Stomach (tissue), 9 donors: ENCODE measurements around the gene FADS6. TPM values are rescaled to one million over a fixed set of nuclear protein-coding genes. Genes with fewer than 3 reads are reported as not detected.

Experiments used
- DNase-seq, 2 donors: peaks; one replicate each; pipeline versions ENCODE4 v3.0.0 to v3.0.0-alpha.2; 2013 to 2019
- H3K27ac ChIP-seq, 5 donors: fragments of 200-600 bp in 4 of 5; sonication (generic) in 4 of 5; one replicate each; pipeline ENCODE4 v1.5.1; 2013 to 2019; ENCODE audit warnings: mild to moderate bottlenecking in 1 of 5, moderate library complexity in 1 of 5
- H3K27me3 ChIP-seq, 3 donors: fragments of 200-600 bp; sonication (generic); one replicate each; pipeline ENCODE4 v1.5.1; 2017 to 2019; ENCODE audit warnings: mixed run types in 1 of 3
- H3K36me3 ChIP-seq, 4 donors: fragments of 200-600 bp; sonication (generic); 1 replicate in 3 of 4; 2 replicates in 1 of 4; pipeline ENCODE4 v1.5.1; 2016 to 2019
- H3K4me1 ChIP-seq, 4 donors: fragments of 200-600 bp; sonication (generic); one replicate each; pipeline ENCODE4 v1.5.1; 2016 to 2019
- H3K4me3 ChIP-seq, 4 donors: fragments of 200-600 bp; sonication (generic) in 3 of 4; one replicate each; pipeline ENCODE4 v1.5.1; 2016 to 2019; ENCODE audit warnings: mild to moderate bottlenecking in 1 of 4
- H3K9me3 ChIP-seq, 4 donors: fragments of 200-600 bp; sonication (generic); one replicate each; pipeline ENCODE4 v1.5.1; 2016 to 2019
- EP300 ChIP-seq: sonication (generic); formaldehyde crosslinking; IDR thresholded peaks from one replicate; pipeline ENCODE4 v1.6.1; 2017; ENCODE audit warnings: antibody characterized with exemption
- POLR2A ChIP-seq, 4 donors: fragments of 450-650 bp; IDR thresholded peaks; one replicate each; pipeline ENCODE4 v1.6.1; 2016; ENCODE audit warnings: antibody characterized with exemption in 4 of 4, control low read depth in 2 of 4, mild to moderate bottlenecking in 1 of 4, moderate library complexity in 1 of 4
- POLR2AphosphoS5 ChIP-seq, 3 donors: sonication (generic); formaldehyde crosslinking; IDR thresholded peaks; one replicate each; pipeline ENCODE4 v1.6.1; 2016; ENCODE audit warnings: antibody characterized with exemption in 3 of 3
- WGBS, 5 donors: extraction: QIAGEN DNeasy Blood & Tissue Kit in 3 of 5; methylation state at CpG; one replicate each; pipeline versions ENCODE4 v1.1.5 to v1.1.7; 2013 to 2018; 5-methylcytosine and 5-hydroxymethylcytosine counted together
- intact Hi-C: fragments of 100-400 bp; cut with DNase I; formaldehyde crosslinking; loops from one replicate; pipeline ENCODE4 v1.15.1; 2023; ENCODE audit warnings: low total_unique reads
- polyA plus RNA-seq, 3 donors: library from polyadenylated mRNA; stranded (reverse); fragments of 200-250 nt; gene quantifications; one replicate each; pipeline ENCODE4 v1.2.3, GENCODE V29; 2013
- total RNA-seq, 5 donors: library from RNA; depleted of rRNA; stranded (reverse); fragments of >200 nt; gene quantifications; one replicate each; pipeline versions ENCODE4 v1.1.0 to v1.2.3, GENCODE V29; 2014 to 2016
- TF ChIP-seq, protein P1 (sequence below), 7 experiments: fragments of 450-650 bp in 4 of 7; fragments of 200-600 bp in 3 of 7; sonication (generic) in 3 of 7; IDR thresholded peaks; one replicate each; pipeline ENCODE4 v1.5.1; 2016 to 2019; ENCODE audit warnings: antibody characterized with exemption in 7 of 7, control low read depth in 2 of 7, mild to moderate bottlenecking in 1 of 7
- donor health status: healthy with polysubstance abuse.
- donor health status: Bipolar disorder and iron deficiency.
- donor health status: healthy.

Gene FADS6
- total and polyA plus RNA-seq, 8 donors: 0.50 to 1.8 TPM; not detected in 6

GRCh38 chr17:74938194-74938950 is 44.9 kb upstream of the FADS6 start:
- no peak for TF ChIP-seq EP300
- TF ChIP-seq, protein P1, sequence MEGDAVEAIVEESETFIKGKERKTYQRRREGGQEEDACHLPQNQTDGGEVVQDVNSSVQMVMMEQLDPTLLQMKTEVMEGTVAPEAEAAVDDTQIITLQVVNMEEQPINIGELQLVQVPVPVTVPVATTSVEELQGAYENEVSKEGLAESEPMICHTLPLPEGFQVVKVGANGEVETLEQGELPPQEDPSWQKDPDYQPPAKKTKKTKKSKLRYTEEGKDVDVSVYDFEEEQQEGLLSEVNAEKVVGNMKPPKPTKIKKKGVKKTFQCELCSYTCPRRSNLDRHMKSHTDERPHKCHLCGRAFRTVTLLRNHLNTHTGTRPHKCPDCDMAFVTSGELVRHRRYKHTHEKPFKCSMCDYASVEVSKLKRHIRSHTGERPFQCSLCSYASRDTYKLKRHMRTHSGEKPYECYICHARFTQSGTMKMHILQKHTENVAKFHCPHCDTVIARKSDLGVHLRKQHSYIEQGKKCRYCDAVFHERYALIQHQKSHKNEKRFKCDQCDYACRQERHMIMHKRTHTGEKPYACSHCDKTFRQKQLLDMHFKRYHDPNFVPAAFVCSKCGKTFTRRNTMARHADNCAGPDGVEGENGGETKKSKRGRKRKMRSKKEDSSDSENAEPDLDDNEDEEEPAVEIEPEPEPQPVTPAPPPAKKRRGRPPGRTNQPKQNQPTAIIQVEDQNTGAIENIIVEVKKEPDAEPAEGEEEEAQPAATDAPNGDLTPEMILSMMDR (IDR thresholded peaks at IDR 0.05): no peak
- TF ChIP-seq POLR2AphosphoS5 (IDR thresholded peaks at IDR 0.05): no peak
- no peak for TF ChIP-seq POLR2A (IDR thresholded peaks at IDR 0.05)
- Histone ChIP-seq H3K27me3 (peaks cover 8 to 95% (median 55%) of the 10 kb centered on the region in 3 donors), H3K4me1 (peaks cover 10 to 14% (median 12%) of the 10 kb centered on the region in 4 donors), H3K36me3 (no peaks in the 10 kb centered on the region), H3K4me3 (no peak overlapping the region), H3K9me3 (no peaks in the 10 kb centered on the region), H3K27ac (no peak overlapping the region)
- no peak for DNase-seq
- WGBS, 5 donors: 62 to 81% (median 70%) methylated on average over 8 of the region's 8 CpGs
- intact Hi-C loops: no loop called here

GRCh38 chr17:74937064-74938051 is 43.9 kb upstream of the FADS6 start:
- no peak for DNase-seq
- Histone ChIP-seq H3K4me1 (peaks cover 10 to 14% (median 12%) of the 10 kb centered on the region in 4 donors), H3K4me3 (no peak overlapping the region), H3K27ac (no peak overlapping the region), H3K36me3 (no peaks in the 10 kb centered on the region), H3K9me3 (no peaks in the 10 kb centered on the region), H3K27me3 (peaks cover 8 to 95% (median 65%) of the 10 kb centered on the region in 3 donors)
- intact Hi-C loops: no loop called here
- WGBS, 5 donors: 47 to 54% (median 53%) methylated on average over 11 of the region's 11 CpGs
- no peak for TF ChIP-seq POLR2A (IDR thresholded peaks at IDR 0.05)

DNA sequence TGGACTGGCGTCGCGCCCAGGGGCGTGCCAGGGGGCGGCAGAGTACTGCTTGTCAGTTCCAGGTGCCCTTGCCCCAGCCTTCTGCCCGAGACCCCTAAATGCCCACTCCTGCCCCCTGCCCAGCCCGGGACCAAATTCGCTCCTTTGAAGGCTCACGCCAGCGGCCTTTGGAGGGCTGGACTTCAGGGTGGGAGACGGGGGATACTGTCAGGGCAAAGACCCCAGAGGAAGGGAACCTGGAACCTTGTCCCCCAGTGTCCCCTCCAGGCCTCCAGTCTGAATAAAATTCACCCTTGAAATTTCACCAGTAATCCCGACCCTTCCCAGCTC is 43.0 kb upstream of the FADS6 start:
- TF ChIP-seq POLR2A (IDR thresholded peaks at IDR 0.05): no peak
- TF ChIP-seq POLR2AphosphoS5 (IDR thresholded peaks at IDR 0.05): no peak
- TF ChIP-seq, protein P1 (IDR thresholded peaks at IDR 0.05): no peak
- no peak for TF ChIP-seq EP300
- Histone ChIP-seq H3K4me3 (peak overlapping the region in 1 of 4 donors; percentile 29), H3K36me3 (no peaks in the 10 kb centered on the region), H3K9me3 (no peaks in the 10 kb centered on the region), H3K27ac (no peak overlapping the region), H3K4me1 (peaks cover 10 to 14% (median 12%) of the 10 kb centered on the region in 4 donors), H3K27me3 (peaks cover 8 to 95% (median 64%) of the 10 kb centered on the region in 3 donors)
- WGBS, 5 donors: 13 to 22% (median 17%) methylated on average over 9 to 12 of the region's 12 CpGs
- intact Hi-C loops: no loop called here
- no peak for DNase-seq

DNA sequence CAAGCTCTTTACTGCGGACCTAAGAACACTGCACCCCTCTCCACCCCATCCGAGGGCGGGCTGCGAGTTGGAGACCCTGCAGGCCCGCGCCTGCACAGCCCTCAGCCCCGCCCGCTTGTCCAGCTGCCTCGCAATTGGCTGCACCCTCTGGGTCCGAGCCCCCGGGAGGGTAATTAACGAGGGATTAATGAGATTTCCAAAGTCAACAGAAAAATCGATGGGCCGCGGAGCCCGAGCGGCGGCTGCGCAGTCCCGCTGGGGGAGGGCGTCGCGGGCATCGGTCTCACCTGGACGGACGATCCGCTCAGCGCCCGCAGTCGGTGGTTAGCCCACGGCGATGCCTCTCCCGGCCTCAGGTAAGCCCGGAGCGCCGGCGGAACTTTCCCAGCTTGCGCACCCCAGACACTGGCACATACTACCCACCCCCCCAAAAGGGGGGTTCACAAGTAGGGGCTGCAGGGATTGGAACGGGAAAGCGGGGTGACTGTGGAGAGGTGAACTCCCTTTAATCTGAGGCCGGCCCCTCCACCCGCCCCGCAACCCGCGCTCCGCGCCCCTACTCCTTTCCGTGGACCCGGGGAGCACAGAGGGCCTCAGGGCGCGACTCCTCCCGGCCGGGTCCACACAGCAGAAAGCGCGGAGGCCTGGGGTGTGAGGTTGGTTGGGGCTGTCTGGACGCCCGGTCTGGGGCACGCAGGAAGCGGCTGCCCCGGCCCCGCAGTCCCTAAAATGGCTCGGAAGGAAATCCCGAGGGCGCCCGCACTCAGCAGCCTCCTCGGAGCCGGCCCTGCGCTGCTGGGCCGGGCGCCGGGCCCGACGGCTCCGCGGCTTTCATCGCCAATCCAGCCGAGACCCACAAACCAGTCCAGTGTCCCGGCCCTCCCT is 42.4 kb upstream of the FADS6 start, which contains the start of gene OTOP3:
OTOP3 (plus strand) TSS at position 314 of the 885 bp plus-strand sequence; CDS start at position 338, 24 bp downstream.
- WGBS, 5 donors: 1 to 5% (median 3%) methylated on average over 41 to 78 of the region's 78 CpGs
- Histone ChIP-seq H3K27me3 (peaks cover 8 to 95% (median 66%) of the 10 kb centered on the region in 3 donors), H3K36me3 (no peaks in the 10 kb centered on the region), H3K27ac (no peak within 1 kb of the TSS), H3K9me3 (no peaks in the 10 kb centered on the region), H3K4me1 (peaks cover 10 to 14% (median 12%) of the 10 kb centered on the region in 4 donors), H3K4me3 (peak within 1 kb of the TSS in 1 of 4 donors; percentile 29)
- intact Hi-C loops: no loop called here
- peak in 1 of 2 donors; percentile 60 for DNase-seq
- TF ChIP-seq EP300: no peak
- TF ChIP-seq POLR2AphosphoS5 (IDR thresholded peaks at IDR 0.05): no peak
